GM18507 (cell line): ENCODE data around the gene CBX4.

ENCODE experiments used
- DNase-seq: peaks from one replicate; pipeline ENCODE4 v3.0.0; 2011; ENCODE audit warnings: low read depth; ENCODE audit not compliant: insufficient read length; ENCODE audit errors: extremely low spot score
- FAIRE-seq: peaks from 2 replicates; lab custom pipeline; 2011; peaks lifted over from hg19 to GRCh38; lab: Jason Lieb, UNC

CBX4 gene

GRCh38 chr17:79804856-79805696 is 34.2 kb downstream of the CBX4 start:
- FAIRE-seq: no peak
- DNase-seq: no peak

DNA sequence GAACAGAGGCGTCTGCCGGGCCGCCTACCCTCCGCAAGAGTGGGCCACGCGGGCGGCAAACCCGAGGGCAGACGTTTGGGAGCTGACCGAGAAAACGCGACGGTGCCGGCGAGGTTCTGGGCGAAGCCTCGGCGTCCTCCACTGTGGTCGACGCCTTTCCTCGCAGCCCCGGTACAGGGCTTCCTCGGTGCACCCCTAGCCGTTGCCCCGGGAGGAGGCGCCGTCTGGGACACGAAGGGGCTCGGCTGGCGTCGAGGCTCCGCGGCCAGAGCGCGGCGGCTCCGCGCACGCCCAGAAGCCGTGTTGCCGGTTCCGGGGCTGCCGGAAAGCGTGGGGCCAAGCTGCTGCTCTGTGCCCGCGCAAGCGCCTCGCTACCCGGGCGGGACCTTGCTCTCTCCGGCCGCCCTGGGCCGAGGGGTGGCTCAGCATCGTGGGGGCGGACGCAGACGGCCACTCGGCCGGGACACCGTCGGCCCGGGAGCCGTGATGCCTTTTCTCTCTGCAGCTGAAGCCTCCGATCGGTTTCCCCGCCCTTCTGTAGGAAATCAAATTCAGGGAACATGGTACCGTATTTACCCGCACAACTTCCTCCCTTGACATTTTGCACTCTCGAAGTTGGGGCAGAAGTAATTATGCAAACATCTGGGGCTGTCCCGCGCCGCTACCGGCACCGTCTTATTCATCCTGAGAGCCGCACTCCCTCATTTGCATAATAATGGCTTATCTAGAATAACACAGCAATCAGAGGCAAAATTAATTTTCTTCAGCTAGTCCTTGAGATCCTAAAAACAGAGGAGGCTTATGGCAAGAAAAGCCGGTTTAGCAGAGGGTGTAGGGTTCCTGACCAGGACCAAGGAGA is 35.0 kb downstream of the CBX4 start:
- peak; percentile 47 for DNase-seq
- peak; percentile 93 for FAIRE-seq

DNA sequence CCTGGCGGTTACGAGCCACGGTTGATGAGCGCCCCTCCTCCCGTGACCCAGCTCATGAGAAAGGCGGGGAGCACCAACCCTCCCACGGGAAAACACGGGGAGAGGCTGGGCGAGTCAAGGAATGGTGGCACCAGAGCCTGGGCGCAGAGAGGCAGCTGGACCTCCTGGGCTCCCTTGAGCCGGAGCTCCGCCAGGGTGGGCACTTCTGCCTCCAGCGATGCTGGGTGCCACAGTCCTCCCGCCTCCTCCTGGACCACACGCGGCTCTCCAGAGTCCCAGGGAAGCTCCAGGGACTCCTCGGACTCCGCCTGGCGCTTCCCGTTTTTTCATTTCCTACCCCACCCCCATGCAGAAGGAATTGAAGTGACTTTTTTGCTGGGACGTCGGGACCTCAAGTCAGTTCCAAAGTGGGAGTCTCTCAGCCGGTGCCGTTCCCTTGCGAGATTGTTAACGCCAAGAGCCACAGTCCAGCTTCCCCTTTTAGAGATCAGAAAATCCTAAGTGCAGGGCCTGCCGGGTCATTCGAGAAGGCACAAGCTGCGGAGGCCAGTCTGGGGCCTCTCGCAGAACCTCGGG is 35.7 kb downstream of the CBX4 start:
- DNase-seq (no peak), FAIRE-seq (no peak)

- DNase-seq (no peak), FAIRE-seq (no peak)
Observed at GRCh38 chr17:79802736-79803420, 36.4 kb downstream of the CBX4 start.

- DNase-seq (no peak), FAIRE-seq (no peak)
Observed at GRCh38 chr17:79802039-79802735, 37.1 kb downstream of the CBX4 start.

GRCh38 chr17:79801156-79802038 is 37.8 kb downstream of the CBX4 start:
- FAIRE-seq (no peak), DNase-seq (no peak)

DNA sequence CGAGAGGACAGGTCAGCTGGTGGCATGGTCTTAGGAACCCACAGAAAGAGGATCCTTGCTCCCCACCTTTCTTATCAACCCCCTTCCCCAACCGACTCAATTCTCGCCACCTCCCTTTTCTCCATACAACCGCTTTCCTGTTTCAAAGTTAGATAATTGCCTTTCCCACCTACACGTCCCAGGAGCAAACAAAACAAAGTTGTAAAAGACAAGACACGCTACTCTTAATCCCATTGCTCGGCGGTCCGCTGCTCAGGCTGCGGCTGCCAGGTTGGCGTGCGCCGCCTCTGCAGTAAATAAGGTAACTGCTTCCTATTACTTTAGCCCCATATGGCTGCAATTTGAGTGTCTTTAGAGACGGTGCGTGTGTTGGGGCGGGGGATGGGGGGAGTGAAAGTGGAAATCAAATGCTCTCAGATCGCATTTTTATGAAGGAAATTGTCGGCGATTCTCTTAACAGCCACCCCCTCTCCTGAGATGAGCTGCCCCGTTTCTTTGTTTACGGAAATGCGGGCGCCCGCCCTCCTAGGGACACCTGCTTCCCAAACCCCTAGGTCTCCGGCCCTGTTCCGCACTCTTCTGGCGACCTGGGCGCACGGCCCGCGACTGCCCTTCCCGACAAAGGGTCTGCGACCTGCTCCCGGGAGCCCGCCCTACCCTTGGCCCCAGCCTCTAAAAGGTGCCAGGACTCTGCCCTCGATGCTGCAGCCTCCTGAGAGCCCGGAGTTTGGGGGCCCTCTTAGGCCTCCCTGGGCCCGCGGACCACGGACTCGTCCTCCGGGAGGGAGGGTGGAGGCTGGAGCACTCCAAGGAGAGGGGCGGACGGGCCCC is 38.7 kb downstream of the CBX4 start:
- FAIRE-seq: peak; percentile 15
- DNase-seq: no peak

DNA sequence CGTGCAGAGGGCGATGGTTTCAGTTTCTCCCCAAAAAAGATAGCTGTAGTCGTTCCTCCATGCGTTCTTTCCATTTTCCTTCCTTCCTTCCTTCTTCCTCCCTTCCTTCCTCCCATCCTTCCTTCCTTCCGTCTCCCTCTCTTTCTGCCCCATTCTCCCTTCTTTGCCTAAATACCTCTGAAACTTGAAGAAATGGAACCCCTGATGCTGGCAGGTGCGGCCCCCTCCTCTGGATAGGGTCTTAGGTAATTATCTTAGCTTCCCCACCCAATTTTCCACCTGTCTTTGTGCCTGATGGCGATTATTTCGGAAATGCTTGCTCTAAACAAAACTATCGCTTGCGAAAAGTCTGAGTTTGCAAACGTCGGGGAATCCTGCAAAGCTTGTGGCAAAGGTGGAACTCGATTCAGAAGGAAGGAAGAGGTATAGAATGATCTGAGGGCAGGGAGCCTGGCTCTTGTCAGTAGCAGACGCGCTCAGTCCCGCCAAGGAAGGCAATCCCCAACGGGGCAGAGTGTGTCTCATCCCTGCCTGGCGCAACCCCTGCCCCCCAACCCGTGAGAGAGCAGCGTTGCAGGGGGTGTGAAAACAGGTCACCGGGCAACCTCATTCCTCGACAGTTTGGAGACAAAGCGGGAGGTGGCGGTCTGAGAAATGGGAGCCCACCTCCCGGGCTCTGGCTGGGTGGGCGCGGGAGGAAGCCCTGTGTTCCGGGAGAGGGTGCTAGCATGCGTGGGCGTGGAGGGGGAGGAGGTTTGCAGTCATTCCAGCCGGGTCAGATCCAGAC is 39.5 kb downstream of the CBX4 start:
- DNase-seq (no peak), FAIRE-seq (no peak)

- FAIRE-seq: no peak
Observed at GRCh38 chr17:79799174-79799537, 40.1 kb downstream of the CBX4 start.

GRCh38 chr17:79798299-79799173 is 40.7 kb downstream of the CBX4 start:
- no peak for DNase-seq
- no peak for FAIRE-seq

More at GRCh38 chr17:79799174-79799537, 40.1 kb downstream of the CBX4 start:
- DNase-seq: no peak

- FAIRE-seq (no peak), DNase-seq (no peak)
Observed at GRCh38 chr17:79797492-79798298, 41.5 kb downstream of the CBX4 start.

- DNase-seq (peak; percentile 99), FAIRE-seq (peak; percentile 99)
Observed at GRCh38 chr17:79796763-79797491, 42.3 kb downstream of the CBX4 start, which contains the start of gene CBX8. CBX8 (minus strand) TSS chr17:79797077; CDS start chr17:79796998, 79 bp downstream.

DNA sequence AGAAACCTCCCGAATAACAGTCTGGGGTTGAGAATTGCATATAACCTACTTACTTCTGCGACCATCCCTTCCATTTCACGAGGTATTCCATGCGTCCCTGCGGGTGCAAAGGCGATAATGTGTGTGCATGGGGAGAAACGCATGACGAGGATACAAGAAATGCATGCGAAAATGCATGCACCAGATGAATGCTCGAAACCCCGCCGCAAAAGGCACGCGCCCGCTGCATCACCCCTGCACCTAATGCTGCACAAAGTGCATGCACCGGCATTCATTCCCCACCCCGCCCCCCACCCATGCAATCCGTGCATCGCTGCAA is 42.8 kb downstream of the CBX4 start:
- DNase-seq: no peak
- FAIRE-seq: no peak

GRCh38 chr17:79795795-79796443 is 43.3 kb downstream of the CBX4 start:
- FAIRE-seq (no peak), DNase-seq (no peak)
